HG03045 (cell line): ENCODE data around the gene WDR62.
"Not testable (repeated sequence)": the region's sequence is repeated elsewhere in the genome, so short reads cannot be mapped to it uniquely, and the experiment has no call there.

Experiments
- ATAC-seq: cut with Tn5 transposase; IDR thresholded peaks from one replicate; pipeline ENCODE4 v1.9.1; 2021; ENCODE audit warnings: mild to moderate bottlenecking, moderate library complexity; ENCODE audit not compliant: unreplicated experiment

Gene WDR62

GRCh38 chr19:36106991-36107390 lies 52.3 kb downstream of the WDR62 start:
- ATAC-seq: no peak

- no peak for ATAC-seq
Measured at GRCh38 chr19:36108684-36109083, 54.0 kb downstream of the WDR62 start.

DNA sequence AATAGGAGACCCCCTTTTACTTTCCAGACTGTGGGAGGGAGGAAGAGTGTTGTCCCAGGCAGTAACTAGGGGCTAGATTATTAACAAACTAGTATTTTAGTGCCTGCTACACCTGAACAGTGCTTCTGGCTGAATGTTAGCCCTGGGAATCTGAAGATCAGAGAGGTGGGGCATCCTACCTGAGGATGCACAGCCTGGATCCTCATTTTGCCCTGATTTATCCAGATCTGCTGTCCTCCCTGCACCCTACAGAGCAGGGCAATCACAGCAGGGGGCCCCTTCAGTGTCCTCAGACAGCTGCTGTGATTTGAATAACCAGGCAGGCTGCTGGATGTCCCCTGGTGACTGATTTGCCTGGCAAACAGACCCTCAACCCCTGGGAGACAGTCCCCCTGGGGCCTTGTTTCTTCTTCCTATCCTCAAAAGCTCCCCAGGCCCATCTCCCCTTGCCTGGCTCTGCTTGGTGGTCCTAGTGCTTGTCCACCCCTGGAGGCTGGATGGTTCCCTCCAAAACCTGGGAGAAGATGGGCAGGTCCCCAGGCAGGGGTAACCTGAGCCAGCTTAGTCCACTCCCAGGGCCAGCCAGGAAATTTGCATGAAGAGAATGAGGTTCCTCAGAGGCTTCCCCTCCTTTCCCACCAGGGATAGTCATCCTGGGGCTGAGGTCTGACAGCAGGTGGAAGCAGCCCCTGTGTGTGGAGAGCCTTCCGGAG lies 55.9 kb downstream of the WDR62 start, which contains the start of gene OVOL3:
TSS of gene OVOL3 (plus strand) at position 657 of the 713 bp plus-strand sequence. CDS start 60 bp downstream, outside the sequence.
- ATAC-seq: no peak

DNA sequence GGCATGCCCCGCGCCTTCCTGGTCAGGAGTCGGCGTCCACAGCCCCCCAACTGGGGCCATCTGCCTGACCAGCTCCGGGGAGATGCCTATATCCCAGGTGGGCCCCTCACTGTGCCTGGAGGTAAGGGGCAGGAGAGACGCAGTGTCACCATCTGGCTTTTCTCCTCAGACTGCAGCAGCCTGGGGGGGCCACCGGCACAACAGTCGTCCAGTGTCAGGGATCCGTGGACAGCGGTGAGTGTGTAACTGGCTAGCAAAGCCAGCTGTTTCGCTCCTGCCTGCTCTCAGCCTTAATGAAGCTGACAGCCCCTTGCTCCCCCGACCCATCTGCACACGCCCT lies 56.5 kb downstream of the WDR62 start:
- no peak for ATAC-seq

DNA sequence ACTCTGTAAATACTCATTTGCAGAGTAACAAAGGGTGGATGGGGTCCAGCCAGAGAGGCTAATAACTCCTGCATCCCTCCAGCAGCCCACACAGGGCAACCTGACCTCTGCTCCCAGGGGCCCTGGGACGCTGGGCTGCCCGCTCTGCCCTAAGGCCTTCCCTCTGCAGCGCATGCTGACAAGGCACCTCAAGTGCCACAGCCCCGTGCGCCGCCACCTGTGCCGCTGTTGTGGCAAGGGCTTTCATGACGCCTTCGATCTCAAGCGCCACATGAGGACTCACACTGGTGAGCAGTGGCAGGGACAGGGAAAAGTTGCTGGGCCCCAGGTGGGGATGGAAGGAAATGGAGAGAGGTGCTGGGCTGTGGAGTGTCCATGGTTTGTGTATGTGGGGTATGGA lies 58.0 kb downstream of the WDR62 start:
- ATAC-seq: no peak

DNA sequence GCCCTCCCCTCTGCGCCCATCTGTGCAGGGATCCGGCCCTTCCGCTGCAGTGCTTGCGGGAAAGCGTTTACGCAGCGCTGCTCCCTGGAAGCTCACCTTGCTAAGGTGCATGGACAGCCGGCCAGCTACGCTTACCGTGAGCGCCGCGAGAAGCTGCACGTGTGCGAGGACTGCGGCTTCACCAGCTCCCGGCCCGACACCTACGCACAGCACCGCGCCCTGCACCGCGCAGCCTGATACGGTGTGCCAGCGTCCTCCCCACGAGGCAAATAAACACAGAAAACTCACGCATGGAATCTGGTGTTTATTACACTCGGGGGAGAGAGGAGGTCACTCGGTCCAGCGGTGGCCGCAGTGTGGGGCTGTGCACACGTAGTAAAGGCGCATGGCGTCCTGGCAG lies 58.7 kb downstream of the WDR62 start:
- no peak for ATAC-seq

- ATAC-seq: peak; percentile 0
Measured at GRCh38 chr19:36113894-36114720, 59.4 kb downstream of the WDR62 start.

- peak; percentile 88 for ATAC-seq
Measured at GRCh38 chr19:36114721-36115452, 60.2 kb downstream of the WDR62 start, which contains the start of gene POLR2I. Gene POLR2I (minus strand): TSS chr19:36114875. CDS start chr19:36114856, 19 bp downstream.

DNA sequence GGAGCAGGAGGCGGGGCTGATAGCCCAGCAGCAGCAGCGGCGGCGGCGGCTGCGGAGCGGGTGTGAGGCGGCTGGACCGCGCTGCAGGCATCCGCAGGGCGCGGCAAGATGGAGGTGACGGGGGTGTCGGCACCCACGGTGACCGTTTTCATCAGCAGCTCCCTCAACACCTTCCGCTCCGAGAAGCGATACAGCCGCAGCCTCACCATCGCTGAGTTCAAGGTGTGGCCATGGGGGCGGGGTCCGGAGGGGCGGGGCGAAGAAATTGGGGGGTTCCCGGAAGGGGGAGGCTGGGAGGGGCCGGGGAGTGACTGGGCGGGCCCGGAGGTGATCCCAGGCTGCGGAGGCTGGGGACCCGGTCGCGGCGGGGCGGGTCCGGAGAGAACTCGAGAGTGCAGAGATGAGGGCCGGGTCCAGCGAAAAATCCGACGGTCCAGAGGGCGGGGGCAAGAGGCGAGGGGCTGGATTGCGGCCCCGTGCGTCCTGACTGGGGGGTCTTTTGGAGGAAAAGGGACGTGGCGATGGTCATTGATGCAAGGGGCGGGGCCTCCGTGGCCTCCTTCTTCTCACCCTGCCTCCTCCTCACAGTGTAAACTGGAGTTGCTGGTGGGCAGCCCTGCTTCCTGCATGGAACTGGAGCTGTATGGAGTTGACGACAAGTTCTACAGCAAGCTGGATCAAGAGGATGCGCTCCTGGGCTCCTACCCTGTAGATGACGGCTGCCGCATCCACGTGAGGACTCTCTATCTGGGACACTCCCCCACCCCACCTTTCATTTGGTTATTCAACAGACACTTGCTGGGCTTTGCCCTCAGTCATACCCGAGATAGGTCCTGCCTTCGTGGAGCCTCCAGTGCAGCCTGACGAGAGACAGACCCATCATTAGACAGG lies 61.0 kb downstream of the WDR62 start, which contains the start of gene TBCB:
TSS of gene TBCB (plus strand) at position 16 of the 891 bp plus-strand sequence. CDS start at position 109, 93 bp downstream.
- ATAC-seq: peak; percentile 22

DNA sequence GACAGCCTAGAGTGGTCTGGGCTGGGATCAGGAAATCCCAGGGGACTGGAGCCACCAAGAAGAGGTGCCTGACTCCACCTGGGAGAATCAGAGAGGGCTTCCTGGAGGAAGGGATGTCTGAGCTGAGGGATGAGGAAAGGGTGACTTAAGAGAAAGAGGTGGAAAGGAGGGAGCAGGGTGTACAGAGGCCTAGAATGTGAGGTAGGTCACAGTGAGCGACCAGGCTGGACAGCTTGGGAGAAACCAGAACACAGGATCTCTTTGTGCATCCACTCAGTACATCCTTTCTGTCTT lies 61.6 kb downstream of the WDR62 start:
- no peak for ATAC-seq

- ATAC-seq: no peak
Measured at GRCh38 chr19:36120092-36120983, 65.6 kb downstream of the WDR62 start.

DNA sequence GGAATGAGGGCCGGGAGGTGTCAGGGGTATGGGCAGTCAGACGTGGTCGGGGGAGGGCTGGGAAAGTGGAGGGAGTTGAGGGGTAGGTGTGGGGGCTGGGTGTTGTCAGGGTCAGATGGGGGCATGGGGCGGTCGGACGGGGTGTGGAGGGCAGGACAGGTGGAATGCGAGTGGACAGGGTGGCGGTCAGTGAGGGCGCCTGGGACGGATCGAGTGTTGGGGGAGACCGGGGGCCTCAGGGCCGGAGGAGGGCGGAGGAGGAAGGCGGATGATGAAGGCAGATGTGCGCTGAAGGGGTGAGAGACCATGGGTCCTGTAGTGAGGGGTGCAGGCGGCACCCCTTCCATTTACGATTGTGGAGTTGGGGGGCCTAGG lies 66.3 kb downstream of the WDR62 start:
- ATAC-seq: no peak

DNA sequence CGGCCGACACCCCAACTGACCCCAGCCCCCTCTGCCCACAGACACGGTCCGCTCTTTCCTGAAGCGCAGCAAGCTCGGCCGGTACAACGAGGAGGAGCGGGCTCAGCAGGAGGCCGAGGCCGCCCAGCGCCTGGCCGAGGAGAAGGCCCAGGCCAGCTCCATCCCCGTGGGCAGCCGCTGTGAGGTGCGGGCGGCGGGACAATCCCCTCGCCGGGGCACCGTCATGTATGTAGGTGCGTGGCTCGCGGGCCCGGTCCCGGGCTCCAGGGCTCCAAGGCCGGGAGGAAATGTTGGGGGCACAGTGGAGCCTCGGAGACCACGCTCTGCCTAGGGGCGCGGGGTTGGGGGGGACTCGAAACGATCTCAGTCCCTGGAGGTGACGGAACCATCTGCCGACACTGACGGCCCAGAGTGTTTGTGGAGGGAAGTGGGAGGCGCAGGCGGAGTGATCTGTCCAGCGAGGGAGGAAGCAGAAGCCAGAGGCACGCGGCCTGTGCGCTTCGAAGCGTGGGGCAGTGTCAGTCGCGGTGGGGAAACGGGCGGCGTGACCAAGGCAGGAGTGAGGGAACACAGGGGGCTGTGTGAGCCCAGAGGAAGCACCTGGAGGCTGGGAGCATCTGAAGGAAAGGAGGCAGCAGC lies 66.9 kb downstream of the WDR62 start:
- no peak for ATAC-seq

DNA sequence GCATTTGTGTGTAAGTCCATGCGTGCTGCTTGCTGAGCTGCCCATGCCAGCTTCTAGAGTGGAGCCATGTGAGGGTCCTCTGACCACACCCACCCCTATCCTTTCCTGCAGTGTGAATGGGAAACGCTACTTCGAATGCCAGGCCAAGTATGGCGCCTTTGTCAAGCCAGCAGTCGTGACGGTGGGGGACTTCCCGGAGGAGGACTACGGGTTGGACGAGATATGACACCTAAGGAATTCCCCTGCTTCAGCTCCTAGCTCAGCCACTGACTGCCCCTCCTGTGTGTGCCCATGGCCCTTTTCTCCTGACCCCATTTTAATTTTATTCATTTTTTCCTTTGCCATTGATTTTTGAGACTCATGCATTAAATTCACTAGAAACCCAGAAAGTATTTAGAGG lies 70.9 kb downstream of the WDR62 start:
- ATAC-seq: no peak

- no peak for ATAC-seq
Measured at GRCh38 chr19:36128392-36128736, 73.7 kb downstream of the WDR62 start.

DNA sequence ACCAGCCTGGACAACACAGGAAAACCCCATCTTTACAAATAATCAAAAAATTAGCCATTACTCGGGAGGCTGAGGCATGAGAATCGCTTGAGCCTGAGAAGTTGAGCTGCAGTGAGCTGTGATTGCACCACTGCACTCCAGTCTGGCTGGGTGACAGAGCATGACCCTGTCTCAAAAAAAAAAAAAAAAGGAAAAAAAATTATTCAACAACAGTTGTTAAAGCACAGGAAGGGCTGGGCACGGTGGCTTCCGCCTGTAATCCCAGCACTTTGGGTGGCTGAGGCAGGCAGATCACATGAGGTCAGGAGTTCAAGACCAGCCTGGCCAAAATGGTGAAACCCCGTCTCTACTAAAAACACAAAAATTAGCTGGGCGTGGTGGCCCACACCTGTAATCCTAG lies 76.5 kb downstream of the WDR62 start:
- ATAC-seq: not testable (repeated sequence)

GRCh38 chr19:36134867-36135266 lies 80.2 kb downstream of the WDR62 start:
- not testable (repeated sequence) for ATAC-seq

DNA sequence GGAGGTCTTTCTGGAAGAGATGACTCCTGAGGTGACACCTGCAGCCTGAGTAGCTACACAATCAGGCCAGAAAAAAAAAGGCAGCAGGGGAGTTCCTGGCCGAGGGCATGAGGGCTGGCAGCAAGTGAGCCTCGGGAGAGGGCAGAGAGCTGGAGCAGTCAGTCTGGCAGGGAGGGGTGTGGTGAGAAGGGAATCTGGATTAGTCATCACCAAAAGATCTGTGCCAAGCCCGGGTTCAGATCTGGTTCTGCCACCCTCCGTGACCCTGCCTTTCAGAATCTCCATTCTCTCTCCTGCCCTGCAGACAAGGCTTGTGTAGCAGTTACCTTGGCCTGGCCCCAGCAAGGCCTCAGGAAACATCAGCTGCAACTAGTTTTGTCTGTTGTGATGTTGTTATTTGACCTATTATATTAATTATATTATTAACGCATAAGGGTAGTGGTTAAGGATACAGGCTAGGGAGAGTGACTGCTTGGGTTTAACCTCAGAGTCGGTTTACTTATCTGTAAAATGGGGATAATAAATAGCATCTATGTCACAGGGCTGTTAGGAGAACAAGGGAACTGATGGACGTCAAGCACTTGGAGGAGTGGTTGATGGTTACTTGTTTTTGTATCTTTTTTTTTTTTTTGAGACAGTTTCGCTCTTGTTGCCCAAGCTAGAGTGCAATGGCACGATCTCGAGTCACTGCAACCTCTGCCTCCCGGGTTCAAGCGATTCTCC lies 82.4 kb downstream of the WDR62 start:
- ATAC-seq: no peak

GRCh38 chr19:36139120-36139472 lies 84.4 kb downstream of the WDR62 start:
- ATAC-seq: no peak
